Neutrophil (primary cell): ENCODE measurements around the gene MYCL.

ENCODE experiments used
- H3K27ac ChIP-seq: fragments of 200-600 bp; sonication (generic); 2 replicates; pipeline ENCODE4 v1.5.1; 2016; ENCODE audit warnings: mild to moderate bottlenecking, moderate library complexity
- H3K27me3 ChIP-seq: fragments of 200-600 bp; sonication (generic); 2 replicates; pipeline ENCODE4 v1.6.0; 2016; ENCODE audit warnings: mild to moderate bottlenecking
- H3K36me3 ChIP-seq: fragments of 200-600 bp; sonication (generic); 2 replicates; pipeline ENCODE4 v1.5.1; 2017
- H3K4me1 ChIP-seq, 2 experiments: fragments of 200-600 bp in 1 of 2; sonication (generic) in 1 of 2; 1 replicate in 1 of 2; 2 replicates in 1 of 2; pipeline versions ENCODE4 v1.5.1 to v1.6.1; 2013 to 2016; ENCODE audit warnings: low read depth in 1 of 2, low read length in 1 of 2, mild to moderate bottlenecking in 1 of 2, moderate library complexity in 1 of 2; ENCODE audit not compliant: control insufficient read depth in 1 of 2, insufficient read depth in 1 of 2
- H3K4me3 ChIP-seq, 2 experiments: fragments of 200-600 bp in 1 of 2; sonication (generic) in 1 of 2; 1 replicate in 1 of 2; 2 replicates in 1 of 2; pipeline ENCODE4 v1.5.1; 2013 to 2016; ENCODE audit warnings: low read depth in 1 of 2, low read length in 1 of 2, mild to moderate bottlenecking in 1 of 2, moderate library complexity in 1 of 2
- H3K9me3 ChIP-seq: fragments of 200-600 bp; sonication (generic); 2 replicates; pipeline ENCODE4 v1.5.1; 2016
- TF ChIP-seq, protein P1 (sequence below): fragments of 200-600 bp; sonication (generic); IDR thresholded peaks from 2 replicates; pipeline ENCODE4 v1.5.1; 2016; ENCODE audit warnings: antibody characterized with exemption

The MYCL gene

DNA sequence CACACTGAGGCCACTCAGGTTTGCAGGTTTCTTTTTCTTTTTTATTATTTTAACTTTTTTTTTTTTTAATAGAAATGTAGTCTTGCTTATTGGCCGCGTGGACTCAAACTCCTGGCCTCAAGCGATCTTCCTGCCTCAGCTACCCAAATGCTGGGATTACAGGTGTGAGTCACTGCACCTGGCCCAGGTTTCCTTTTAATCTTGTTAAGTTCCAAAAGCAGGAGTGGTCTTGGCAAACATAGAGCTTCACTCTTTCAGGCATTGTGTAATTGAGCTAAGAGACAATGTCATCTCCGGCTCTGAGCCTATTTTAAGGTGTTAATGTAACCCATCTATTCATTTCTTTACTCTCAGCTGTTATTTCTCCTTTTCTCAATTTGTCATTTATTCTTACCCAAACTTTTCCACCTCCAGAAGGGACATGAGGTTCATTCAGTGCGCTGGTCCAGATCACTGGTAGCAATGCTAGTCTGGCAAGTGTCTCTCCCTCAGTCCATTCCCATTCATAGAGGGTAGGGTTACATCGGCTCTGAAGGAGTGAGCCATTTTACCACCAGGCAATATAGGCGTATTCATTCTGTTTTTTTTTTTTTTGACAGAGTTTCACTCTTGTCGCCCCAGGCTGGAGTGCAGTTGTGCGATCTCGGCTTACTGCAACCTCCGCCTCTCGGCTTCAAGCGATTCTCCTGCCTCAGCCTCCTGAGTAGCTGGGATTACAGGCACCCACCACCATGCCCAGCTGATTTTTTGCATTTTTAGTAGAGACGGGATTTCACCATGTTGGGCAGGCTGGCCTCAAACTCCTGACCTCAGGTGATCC, 42.0 kb upstream of the MYCL start:
- H3K4me1 ChIP-seq, result peaks cover 20 to 23% of the 10 kb centered on the region in 2 experiments
- H3K27ac ChIP-seq, result no peak overlapping the region
- TF ChIP-seq, protein P1, sequence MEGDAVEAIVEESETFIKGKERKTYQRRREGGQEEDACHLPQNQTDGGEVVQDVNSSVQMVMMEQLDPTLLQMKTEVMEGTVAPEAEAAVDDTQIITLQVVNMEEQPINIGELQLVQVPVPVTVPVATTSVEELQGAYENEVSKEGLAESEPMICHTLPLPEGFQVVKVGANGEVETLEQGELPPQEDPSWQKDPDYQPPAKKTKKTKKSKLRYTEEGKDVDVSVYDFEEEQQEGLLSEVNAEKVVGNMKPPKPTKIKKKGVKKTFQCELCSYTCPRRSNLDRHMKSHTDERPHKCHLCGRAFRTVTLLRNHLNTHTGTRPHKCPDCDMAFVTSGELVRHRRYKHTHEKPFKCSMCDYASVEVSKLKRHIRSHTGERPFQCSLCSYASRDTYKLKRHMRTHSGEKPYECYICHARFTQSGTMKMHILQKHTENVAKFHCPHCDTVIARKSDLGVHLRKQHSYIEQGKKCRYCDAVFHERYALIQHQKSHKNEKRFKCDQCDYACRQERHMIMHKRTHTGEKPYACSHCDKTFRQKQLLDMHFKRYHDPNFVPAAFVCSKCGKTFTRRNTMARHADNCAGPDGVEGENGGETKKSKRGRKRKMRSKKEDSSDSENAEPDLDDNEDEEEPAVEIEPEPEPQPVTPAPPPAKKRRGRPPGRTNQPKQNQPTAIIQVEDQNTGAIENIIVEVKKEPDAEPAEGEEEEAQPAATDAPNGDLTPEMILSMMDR, result no peak
- no peaks in the 10 kb centered on the region for H3K27me3 ChIP-seq
- no peaks in the 10 kb centered on the region for H3K36me3 ChIP-seq
- H3K4me3 ChIP-seq, result no peak overlapping the region
- no peaks in the 10 kb centered on the region for H3K9me3 ChIP-seq

DNA sequence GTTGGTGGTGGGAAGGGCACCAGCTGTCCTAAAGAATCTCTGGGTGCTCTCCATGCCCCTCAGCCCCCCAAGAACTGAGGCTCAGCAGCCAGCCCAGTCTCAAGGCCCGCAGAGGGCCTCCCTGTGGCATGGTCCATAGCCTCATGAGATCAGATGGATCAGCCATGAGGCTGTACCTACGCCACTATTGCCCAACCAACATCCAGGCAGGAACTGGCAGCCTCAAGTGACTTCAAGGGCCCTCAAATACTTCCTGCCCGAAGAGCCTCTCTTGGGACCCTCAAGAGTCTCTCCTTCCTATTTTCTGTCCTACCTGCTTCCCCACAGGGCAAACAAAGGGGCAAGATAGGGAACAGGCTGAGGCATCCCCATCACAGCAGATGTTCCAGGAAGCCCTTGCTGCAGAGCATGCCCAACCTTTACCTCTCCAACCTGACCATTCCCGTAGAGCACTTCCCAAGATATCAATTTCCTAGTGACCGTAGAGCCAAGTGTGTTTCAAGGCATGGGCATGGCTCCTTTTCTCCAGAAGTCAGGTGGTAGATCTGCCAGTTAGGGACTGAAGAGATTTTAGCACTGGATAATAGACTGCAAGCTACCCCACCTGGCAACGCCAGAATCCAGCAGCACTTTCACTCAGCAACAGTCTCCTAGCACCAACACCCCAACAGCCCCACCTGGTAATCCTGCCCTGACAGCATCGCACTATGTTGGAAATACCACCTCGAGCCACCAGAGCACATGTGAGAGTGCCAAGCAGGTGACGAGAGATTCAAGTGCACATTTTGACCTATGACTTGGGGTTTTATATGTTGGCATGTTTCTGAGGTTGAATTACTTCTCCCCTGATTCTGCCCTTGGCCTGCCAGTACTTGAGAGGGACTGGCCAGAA, 39.5 kb upstream of the MYCL start:
- H3K36me3 ChIP-seq, result no peaks in the 10 kb centered on the region
- H3K4me1 ChIP-seq, result peaks cover 40 to 43% of the 10 kb centered on the region in 2 experiments
- no peaks in the 10 kb centered on the region for H3K27me3 ChIP-seq
- peak overlapping the region in 1 of 2 experiments; percentile 7 for H3K4me3 ChIP-seq
- TF ChIP-seq, protein P1, result no peak
- no peaks in the 10 kb centered on the region for H3K9me3 ChIP-seq
- H3K27ac ChIP-seq, result peak overlapping the region; percentile 69

- no peaks in the 10 kb centered on the region for H3K27me3 ChIP-seq
- TF ChIP-seq, protein P1, result no peak
- no peaks in the 10 kb centered on the region for H3K9me3 ChIP-seq
- peaks cover 50 to 52% of the 10 kb centered on the region in 2 experiments for H3K4me1 ChIP-seq
- H3K4me3 ChIP-seq, result peak overlapping the region in 1 of 2 experiments; percentile 7
- H3K27ac ChIP-seq, result peak overlapping the region; percentile 69
- H3K36me3 ChIP-seq, result no peaks in the 10 kb centered on the region
Observed at GRCh38 chr1:39940253-39940652, 38.5 kb upstream of the MYCL start.

- no peak overlapping the region for H3K4me3 ChIP-seq
- H3K36me3 ChIP-seq, result no peaks in the 10 kb centered on the region
- H3K27me3 ChIP-seq, result no peaks in the 10 kb centered on the region
- no peak overlapping the region for H3K27ac ChIP-seq
- peaks cover 64 to 66% of the 10 kb centered on the region in 2 experiments for H3K4me1 ChIP-seq
- H3K9me3 ChIP-seq, result no peaks in the 10 kb centered on the region
- TF ChIP-seq, protein P1, result no peak
Observed at GRCh38 chr1:39938856-39939255, 37.1 kb upstream of the MYCL start.

DNA sequence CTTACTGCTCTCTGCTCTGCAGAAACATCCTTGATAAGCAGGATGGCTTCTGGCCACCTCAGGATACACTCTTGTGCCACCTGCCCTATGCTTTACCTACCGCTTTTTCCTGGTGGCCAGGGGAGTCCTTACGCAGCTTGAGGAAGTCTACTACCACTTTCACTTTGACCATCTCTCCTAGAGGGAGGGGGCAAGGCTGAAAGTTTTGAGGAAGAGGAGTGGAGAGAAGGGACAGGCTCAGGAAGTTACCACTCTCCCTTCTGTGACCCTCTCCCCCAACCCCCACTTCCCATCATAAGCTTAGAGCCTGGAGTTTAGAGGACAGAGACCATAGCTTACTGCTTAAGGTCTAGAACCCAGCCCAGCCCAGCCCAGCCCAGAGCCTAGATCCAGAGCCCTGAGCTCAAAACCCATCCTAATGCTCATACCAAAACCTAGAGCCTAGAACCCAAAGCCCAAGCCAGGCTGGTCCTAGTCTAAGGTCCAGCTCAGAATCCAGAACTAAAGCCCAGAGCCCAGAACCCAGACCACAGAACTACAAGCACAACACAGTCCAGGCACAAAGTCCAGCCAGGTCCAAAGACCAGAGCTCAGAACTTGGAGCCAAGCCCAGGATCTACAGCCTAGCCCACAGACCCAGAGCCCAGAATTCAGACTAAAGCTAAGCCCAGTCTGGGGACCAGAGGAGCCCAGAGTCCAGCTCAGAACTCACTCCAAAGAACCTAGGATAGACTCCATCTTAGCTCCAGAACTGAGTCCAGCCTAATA, 35.2 kb upstream of the MYCL start:
- TF ChIP-seq, protein P1, result peak; percentile 63
- peak overlapping the region; percentile 89 for H3K27ac ChIP-seq
- H3K36me3 ChIP-seq, result no peaks in the 10 kb centered on the region
- no peaks in the 10 kb centered on the region for H3K27me3 ChIP-seq
- H3K9me3 ChIP-seq, result no peaks in the 10 kb centered on the region
- H3K4me1 ChIP-seq, result peaks cover 77 to 82% of the 10 kb centered on the region in 2 experiments
- H3K4me3 ChIP-seq, result peak overlapping the region; percentile 53 to 56
